HG03045 (cell line): ENCODE results near the gene DEFB125.
"Not testable (repeated sequence)": the region's sequence is repeated elsewhere in the genome, so short reads cannot be mapped to it uniquely, and the experiment has no call there.

Source experiments
- ATAC-seq: cut with Tn5 transposase; IDR thresholded peaks from one replicate; pipeline ENCODE4 v1.9.1; 2021; ENCODE audit warnings: mild to moderate bottlenecking, moderate library complexity; ENCODE audit not compliant: unreplicated experiment

DEFB125 gene, protein sequence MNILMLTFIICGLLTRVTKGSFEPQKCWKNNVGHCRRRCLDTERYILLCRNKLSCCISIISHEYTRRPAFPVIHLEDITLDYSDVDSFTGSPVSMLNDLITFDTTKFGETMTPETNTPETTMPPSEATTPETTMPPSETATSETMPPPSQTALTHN

DNA sequence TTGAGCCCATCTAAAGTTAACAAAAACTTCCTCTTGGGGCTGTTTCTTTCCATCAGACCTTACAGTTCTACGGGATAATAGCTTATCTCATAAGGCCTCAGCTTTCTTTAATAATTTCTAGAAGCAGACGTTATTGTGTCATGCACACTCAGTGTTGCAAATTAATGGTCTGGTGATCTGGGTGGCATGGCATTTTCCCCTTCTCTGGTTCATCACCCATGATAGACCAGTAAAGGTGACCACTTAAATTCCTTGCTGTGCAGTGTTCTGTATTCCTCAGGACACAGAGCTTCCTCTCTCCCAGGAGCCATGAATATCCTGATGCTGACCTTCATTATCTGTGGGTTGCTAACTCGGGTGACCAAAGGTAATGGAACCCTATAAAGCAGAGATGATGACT is at the start of gene DEFB125:
Gene DEFB125, plus strand, starts transcription at position 272 of the 400 bp plus-strand sequence. Its CDS starts 38 bp downstream, at position 310.
- no peak for ATAC-seq

DNA sequence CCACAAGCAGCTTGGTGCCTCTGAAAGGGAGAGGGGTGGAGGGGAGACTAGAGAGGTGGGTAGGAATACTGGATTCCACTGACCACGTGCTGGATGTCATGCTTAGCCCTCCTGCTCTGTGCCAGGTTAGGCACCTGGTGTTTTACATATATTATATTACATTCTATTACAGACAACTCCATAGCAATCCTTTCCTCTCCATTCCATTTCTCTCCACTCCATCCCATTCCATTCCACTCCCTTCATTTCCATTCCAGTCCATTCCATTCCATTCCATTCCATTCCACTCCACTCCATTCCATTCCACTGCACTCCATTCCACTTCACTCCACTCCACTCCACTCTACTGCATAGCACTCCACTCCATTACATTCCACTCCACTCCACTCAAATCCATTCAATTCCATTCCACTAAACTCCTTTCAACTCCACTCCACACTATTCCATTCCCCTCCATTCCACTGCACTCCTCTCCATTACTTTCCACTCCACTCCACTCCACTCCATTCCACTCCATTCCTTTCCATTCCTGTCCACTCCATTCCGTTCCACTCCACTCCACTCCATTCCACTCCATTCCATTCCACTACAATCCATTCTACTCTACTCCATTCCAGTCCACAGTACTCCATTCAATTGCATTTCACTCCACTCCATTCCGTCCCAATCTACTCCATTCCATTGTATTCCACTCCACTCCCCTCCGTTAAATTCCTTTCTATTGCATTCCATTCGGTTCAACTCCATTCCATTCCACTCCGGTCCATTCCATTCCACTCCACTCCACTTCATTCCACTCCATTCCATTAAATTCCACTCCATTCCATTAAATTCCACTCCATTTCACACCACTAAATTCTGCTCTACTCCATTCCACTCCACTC is 27.2 kb upstream of the DEFB125 start:
- ATAC-seq, result no peak

DNA sequence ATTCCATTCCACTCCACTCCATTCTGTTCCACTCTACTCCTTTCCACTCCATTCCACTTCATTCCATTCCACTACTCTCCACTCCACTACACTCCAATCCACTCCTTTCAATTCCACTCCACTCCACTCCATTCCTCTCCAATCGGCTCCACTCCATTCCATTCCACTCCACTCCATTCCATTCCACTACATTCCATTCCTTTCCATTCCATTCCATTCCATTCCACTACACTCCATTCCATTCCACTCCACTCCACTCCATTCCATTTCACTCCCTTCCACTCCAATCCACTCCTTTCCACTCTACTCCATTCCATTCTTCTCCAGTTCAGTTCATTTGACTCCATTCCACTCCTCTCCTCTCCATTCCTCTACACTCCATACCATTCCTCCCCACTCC is 26.2 kb upstream of the DEFB125 start:
- no peak for ATAC-seq

GRCh38 chr20:61757-62156 is 25.7 kb upstream of the DEFB125 start:
- ATAC-seq, result no peak

GRCh38 chr20:62487-62886 is 25.0 kb upstream of the DEFB125 start:
- no peak for ATAC-seq

DNA sequence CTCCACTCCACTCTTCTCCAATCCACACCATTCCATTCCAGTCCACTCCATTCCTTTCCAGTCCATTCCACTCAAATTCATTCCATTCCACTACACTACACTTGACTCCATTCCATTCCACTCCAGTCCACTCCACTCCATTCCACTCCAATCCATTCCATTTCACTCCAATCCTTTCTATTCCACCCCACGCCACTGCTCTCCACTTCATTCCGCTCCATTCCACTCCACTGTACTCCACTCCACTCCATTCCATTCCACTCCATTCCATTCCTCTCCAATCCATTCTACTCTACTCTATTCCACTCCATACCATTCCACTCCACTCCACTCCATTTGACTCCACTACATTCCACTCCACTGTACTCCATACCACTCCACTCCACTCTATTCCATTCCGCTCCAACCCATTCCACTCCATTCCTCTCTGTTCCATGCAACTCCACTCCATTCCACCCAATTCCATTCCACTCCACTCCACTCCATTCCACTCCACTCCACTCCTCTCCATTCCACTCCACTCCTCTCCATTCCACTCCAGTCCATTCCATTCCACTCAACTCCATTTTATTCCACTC is 23.4 kb upstream of the DEFB125 start:
- ATAC-seq, result no peak

DNA sequence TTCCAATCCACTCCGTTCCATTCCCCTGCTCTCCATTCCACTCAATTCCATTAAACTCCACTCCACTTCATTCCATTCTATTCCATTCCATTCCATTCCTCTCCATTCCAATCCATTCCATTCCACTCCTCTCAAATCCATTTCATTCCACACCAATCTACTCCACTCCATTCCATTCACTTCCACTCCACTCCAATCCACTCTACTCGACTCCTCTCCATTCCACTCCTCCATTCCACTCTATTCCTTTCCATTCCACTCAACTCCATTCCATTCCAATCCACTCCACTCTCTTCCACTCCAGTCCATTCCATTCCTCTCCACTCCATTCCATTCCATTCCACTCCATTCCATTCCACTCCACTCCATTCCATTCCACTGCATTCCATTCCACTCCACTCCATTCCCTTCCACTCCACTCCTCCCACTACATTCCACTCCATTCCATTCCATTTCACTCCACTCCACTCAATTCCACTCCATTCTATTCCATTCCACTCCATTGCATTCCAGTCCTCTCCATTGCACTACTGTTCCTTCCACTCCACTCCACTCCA is 22.6 kb upstream of the DEFB125 start:
- ATAC-seq, result no peak

DNA sequence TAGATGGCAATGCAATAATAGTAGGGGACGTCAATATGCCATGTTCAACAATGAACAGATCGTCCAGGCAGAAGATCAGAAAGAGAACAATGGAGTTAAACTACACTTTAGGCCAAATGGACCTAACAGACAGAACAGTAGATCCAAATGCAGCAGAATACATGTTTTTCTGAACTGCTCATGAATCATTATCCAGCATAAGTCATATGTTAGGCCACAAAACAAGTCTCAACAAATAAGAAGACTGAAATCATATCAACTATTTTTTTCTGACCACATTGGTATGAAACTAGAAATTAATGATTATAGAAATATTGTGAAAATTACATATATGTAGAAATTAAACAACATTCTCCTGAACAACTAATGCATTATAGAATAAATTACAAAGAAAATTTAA is 10.2 kb upstream of the DEFB125 start:
- no peak for ATAC-seq

GRCh38 chr20:78338-78737 is 9.1 kb upstream of the DEFB125 start:
- ATAC-seq, result no peak

DNA sequence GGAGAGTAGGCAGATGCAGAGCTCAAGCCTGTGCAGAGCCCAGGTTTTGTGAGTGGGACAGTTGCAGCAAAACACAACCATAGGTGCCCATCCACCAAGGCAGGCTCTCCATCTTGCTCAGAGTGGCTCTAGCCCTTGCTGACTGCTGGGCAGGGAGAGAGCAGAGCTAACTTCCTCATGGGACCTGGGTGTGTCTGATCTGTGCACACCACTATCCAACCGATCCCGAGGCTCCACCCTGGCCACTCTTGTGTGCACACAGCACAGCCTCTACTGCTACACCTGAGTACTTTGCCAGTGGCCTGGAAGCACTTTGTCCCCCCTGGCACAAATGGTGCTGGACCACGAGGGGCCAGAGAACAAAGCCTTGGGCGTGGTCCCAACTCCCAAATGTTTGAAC is 7.9 kb upstream of the DEFB125 start:
- no peak for ATAC-seq

- no peak for ATAC-seq
Observed at GRCh38 chr20:90651-91050, 3.2 kb downstream of the DEFB125 start.

DNA sequence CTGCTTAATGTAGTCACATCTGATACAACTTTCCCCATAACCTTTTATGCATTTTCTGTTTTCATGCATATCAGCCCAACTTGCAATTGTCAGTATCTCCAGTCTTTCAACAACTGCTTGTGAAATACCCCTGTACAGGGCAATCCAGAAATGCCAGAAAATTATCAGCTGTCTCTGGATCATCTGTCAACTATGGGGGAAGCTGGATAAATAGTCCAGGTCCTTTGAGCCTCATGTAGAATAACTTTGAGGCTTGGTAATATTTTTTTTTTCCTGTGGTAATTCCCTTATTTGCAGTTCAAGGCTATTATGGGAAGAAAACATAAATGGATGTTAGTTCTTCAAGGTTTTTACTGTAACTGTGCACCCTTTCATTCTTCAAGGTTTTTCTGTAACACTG is 6.2 kb downstream of the DEFB125 start:
- no peak for ATAC-seq

- no peak for ATAC-seq
Observed at GRCh38 chr20:95215-95614, 7.7 kb downstream of the DEFB125 start.

DNA sequence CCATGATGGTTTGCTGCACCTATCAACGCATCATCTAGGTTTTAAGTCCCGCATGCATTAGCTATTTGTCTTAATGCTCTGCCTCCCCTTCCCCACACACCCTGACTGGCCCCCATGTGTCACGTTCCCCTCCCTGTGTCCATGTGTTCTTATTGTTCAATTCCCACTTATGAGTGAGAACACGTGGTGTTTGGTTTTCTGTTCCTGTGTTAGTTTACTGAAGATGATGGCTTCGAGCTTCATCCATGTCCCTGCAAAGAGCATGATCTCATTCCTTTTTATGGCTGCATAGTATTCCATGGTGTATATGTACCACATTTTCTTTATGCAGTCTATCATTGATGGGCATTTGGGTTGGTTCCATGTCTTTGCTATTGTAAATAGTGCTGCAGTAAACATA is 10.2 kb downstream of the DEFB125 start:
- ATAC-seq, result not testable (repeated sequence)

DNA sequence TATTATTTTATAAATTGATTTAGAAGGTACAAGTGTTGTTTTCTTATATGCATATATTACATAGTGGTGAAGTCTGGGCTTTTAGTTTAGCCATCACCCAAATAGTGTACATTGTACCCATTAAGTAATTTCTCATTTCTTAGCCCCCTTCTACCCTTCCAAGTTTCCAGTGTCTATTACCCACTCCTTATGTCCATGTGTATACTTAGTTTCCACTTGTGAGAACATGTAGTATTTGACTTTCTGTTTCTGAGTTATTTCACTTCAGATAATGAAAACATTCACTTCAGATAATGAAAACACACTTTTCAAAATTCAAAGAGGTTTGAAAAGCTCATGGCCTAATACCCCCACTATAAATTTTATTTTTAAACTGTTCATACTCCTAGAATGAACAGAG is 14.5 kb downstream of the DEFB125 start:
- ATAC-seq, result no peak

DNA sequence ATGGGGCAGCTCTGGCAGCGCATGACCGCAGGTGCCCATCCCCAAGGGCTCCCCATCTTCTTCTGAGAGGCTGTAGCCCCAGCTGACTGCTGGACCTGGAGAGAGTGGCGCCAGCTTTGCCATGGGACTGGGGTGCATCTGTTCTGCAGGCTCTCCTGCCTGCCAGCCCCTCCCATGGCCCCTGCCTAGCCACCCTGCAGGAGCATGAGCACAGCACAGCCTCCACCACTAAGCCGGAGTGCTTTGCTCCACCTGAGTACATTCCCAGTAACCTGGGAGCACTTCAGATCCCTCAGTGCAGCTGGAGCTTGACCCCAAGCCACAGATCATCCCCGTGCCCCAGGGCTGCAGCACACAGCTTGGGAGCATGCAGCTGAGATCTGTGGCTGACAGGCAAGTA is 16.0 kb downstream of the DEFB125 start:
- no peak for ATAC-seq

DNA sequence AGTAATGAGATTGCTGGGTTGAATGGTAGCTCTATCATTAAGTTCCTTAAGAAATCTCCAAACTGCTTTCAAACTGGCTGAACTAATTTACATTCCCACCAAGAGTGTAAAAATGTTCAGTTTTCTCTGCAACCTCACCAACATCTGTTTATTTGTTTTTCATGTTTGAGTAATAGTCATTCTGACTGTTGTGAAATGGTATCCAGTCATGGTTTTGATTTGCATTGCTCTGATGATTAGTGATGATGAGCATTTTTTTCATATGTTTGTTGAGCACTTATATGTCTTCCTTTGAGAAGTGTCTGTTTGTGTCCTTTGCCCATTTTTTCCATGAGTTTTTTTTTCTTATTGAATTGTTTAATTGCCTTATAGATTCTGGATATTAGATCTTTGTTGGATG is 24.9 kb downstream of the DEFB125 start:
- ATAC-seq, result no peak

GRCh38 chr20:117518-117917 is 30.0 kb downstream of the DEFB125 start:
- no peak for ATAC-seq

DNA sequence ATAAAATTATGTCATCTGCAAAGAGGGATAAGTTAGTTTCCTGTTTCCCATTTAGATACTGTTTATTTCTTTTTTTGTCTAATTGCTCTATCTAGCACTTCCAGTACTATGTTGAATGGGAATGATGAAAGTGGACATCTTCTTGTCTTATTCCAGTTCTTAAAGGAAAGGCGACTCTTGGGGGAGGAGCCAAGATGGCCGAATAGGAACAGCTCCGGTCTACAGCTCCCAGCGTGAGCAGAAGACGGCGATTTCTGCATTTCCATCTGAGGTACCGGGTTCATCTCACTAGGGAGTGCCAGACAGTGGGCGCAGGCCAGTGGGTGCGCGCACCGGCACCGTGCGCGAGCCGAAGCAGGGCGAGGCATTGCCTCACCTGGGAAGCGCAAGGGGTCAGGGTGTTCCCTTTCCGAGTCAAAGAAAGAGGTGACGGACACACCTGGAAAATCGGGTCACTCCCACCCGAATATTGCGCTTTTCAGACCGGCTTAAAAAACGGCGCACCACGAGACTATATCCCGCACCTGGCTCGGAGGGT is 42.4 kb downstream of the DEFB125 start:
- not testable (repeated sequence) for ATAC-seq

DNA sequence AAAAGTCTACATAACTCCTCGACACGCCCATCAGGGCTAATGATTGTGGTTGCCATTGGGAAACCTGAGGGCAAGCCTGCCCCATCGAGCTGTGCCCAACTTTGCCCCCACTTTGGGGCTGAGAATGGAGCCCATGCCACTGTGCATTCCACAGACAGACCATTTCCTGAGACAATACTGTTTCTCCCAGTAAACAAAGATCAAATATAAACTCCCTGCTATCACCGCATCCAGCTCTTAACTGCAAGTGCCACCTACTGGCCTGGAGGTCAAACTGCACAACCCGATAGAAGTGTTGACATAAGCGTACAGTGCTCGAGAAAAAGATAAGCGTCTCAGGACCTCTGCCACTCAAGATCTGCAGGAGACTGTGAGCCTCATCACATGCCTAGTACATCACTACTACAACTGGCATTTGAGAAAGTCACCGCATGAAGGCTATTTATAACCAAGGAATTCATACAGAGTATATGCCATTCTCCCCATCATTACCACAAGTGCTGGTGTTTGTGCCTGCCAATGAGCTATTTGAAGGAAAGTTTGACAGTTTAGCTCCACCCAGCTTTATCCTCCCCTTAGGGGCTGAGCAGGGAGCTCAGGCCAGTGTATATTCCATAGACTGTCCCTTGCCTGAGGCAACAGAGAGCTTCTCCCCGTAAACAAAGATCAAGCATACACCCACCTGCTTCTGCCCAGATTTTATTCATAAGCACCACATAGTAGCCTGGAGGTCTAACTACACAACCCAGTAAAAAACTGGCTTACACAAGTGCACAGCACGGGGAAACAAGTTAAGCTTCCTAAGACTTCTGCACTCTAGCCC is 50.4 kb downstream of the DEFB125 start:
- ATAC-seq, result no peak

DNA sequence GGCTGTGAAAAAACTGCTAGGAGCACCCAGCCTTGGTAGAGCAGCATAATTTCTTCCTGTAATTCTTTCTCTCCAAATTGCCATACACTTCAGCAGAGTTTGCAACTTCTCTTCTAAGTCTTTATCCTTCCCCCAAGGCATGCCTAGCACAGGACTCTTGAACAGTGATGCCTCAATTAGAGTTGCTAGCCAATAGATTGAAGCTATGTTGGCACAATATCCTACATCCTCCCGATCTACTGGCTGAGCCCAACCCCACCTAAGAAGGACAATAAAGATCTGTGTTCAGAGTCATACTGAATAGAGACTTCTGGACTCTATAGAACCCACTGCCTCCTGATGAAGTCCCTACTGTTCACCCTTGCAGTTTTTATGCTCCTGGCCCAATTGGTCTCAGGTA is 54.8 kb downstream of the DEFB125 start, which contains the start of gene DEFB126:
Gene DEFB126, plus strand, starts transcription at position 301 of the 400 bp plus-strand sequence. Its CDS starts 39 bp downstream, at position 340.
- ATAC-seq, result no peak
